ENCODE results near the gene CCDC171.

GRCh38 chr9:15670246-15670645, 117.4 kb downstream of the CCDC171 start:
- TF ChIP-seq CTCF (IDR thresholded peaks at IDR 0.05; ENCODE audit: insufficient read depth, low read depth, low read length) (no peak), EZH2 (IDR thresholded peaks at IDR 0.05; ENCODE audit: insufficient read depth, low read length) (no peak)

All from astrocyte (in vitro differentiated cells and primary cell).